HEK293 (cell line): ENCODE data around the gene C4orf54.

Experiments
- ZBTB21 ChIP-seq: fragments of 450-650 bp; formaldehyde crosslinking; IDR thresholded peaks from 2 replicates; pipeline ENCODE4 v1.5.1; 2017; ENCODE audit warnings: missing biosample characterization, missing genetic modification characterization
- ZBTB7A ChIP-seq: fragments of 450-650 bp; formaldehyde crosslinking; IDR thresholded peaks from 2 replicates; pipeline ENCODE4 v1.5.1; 2016; ENCODE audit warnings: low read depth, missing biosample characterization, missing genetic modification characterization
- TF ChIP-seq, protein P1 (sequence below): fragments of 450-650 bp; formaldehyde crosslinking; IDR thresholded peaks from 2 replicates; pipeline ENCODE4 v1.5.1; 2017; ENCODE audit warnings: missing biosample characterization, missing genetic modification characterization

DNA sequence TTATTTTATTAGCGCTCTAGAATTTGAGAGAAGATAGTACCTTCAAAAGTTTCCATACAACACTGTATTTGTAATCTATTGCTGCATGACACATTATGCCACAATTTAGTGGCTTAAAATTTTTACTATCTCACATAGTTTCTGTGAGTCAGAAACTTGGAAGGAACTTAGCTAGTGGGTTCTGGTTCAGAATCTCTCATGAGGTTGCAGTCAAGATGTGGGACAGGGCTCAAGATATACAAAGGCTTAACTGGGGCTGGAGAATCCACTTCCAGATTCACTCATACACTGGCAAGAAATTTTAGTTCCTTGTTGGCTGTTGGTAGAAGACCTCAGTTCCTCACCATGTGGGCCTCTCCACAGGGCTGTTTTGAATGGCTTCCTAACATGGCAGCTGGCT lies 11.5 kb upstream of the C4orf54 start:
- TF ChIP-seq ZBTB21 (tag by site-specific recombination): no peak
- TF ChIP-seq, protein P1, sequence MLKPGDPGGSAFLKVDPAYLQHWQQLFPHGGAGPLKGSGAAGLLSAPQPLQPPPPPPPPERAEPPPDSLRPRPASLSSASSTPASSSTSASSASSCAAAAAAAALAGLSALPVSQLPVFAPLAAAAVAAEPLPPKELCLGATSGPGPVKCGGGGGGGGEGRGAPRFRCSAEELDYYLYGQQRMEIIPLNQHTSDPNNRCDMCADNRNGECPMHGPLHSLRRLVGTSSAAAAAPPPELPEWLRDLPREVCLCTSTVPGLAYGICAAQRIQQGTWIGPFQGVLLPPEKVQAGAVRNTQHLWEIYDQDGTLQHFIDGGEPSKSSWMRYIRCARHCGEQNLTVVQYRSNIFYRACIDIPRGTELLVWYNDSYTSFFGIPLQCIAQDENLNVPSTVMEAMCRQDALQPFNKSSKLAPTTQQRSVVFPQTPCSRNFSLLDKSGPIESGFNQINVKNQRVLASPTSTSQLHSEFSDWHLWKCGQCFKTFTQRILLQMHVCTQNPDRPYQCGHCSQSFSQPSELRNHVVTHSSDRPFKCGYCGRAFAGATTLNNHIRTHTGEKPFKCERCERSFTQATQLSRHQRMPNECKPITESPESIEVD: no peak
- no peak for TF ChIP-seq ZBTB7A (tag by site-specific recombination)
